ENCODE measurements around the gene FMNL2.

Gene FMNL2

DNA sequence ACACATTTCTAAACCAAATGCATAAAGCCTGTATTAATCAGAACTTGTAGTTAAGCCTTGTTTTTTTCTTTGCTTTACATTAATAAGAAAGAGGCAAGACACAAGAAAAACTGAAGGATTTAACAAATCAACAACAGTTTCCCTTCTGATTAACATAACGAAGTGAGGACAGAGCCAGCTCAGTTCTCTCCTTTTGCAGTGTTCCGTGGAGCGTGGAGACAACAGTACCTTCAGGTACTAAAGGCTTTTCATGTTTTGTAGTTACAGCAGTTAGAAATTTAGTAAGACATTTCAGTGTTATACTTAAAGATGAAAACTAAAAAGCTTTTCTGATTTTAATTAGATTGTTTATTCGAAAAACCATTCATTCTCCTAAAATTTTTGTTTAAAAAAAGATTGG is 115.2 kb downstream of the FMNL2 start:
- no peak for DNase-seq (ENCODE audit: low read depth)

DNA sequence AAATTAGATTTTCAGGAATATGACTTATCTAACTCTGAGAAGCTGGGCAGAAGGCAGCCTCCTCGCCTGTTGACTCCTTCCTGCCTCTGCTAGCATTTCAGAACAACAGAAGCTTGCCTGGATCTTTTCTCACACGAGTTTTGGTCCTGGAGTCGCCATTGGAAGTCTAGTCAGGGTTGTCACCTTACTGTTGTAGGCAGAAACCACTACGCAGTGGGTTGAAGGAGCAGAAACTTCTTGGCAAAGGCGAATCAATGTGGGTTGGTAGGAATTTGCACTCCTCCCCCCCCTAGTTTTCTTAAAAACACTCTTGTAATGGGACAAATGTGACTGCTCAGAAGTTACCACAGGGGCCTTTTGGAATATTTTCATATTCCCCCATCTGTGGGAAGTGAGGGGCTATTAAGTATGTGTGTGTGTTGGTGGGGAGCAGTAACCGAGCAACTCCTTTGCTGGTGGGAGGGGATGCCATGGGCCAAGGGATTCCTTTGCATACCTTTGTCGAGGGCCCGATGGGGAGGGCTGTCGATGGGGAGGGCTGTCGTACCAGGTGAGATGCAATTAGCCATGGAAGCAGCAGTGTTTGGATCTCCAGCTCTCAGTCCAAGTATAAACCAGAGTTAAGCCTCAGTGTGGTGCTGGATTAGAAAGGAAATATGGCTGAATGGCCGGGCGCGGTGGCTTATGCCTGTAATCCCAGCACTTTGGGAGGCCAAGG is 117.4 kb downstream of the FMNL2 start:
- no peak for DNase-seq (ENCODE audit: low read depth)

DNA sequence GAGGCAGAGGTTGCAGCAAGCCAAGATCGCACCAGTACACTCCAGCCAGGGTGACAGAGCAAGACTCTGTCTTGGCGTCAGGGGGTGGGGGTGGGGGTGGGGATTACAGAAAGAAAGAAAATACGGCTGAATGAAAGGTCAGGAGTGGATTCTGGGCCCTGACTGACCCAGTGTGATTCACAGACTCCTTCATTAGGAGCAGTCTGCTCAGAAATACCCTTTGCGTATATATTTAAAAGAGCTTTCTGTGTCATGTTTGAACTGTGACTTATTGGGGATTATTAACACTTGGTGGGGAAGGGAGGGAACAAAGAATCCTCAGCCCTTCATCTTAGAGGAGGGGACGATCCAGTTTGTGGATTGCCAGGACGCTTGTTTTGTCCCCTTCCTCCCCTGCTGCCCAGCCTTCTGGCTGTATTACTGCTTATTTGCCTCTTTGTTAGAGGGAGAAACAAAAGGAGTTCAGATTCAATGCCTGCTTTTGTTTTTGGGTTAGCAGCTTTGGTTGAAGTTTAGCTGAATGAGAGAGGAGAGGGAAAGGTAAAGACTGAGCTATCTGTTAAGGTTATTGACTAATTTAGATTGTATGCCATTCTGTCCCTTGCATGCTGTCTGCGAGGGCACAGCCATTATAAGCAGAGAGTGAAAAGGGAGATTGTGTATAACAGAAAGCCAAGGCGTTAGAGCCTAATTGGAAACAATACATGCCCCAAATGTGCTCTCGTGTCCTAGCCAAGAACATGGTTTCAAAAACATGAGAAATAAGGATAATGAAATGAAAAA is 118.3 kb downstream of the FMNL2 start:
- no peak for DNase-seq (ENCODE audit: low read depth)

DNA sequence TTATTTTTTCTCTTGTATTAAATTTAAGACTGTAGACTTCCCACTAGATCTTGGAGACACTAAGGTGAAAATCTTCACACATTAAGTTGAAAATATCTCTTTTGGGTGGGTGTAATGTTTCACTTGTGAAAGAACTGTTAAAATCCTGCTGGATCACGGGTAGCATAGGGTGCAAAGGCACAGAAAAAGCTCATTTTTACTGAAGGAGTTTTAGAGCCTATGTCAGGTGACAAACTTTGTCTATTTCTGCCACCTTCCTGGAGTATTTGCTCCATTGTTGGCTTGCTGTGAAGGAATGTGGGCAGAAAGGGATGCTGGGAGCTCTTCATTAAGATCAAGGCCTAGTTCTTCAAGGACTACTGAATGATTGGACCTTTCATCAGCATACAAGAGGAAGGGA is 119.4 kb downstream of the FMNL2 start:
- DNase-seq (ENCODE audit: low read depth): no peak

DNA sequence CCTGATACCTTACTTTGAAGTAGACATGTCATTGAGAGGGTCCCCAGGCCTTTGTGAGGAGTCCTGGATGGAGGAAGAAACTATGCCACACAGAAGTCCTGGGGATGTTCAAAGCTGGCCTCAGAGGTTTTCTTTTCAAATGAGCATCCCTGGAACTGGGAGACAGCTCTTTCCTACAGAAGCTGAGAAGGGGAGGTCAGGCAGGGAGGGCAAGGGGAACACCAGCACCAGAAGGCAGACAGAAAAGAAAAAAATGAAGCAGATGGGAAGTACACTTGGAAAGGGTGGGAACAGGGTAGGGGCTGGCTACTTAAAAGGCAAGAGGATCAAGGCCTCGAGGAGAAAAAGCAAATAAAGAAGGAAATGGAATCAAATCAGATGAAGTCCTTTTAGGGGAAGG is 120.0 kb downstream of the FMNL2 start:
- no peak for DNase-seq (ENCODE audit: low read depth)

DNA sequence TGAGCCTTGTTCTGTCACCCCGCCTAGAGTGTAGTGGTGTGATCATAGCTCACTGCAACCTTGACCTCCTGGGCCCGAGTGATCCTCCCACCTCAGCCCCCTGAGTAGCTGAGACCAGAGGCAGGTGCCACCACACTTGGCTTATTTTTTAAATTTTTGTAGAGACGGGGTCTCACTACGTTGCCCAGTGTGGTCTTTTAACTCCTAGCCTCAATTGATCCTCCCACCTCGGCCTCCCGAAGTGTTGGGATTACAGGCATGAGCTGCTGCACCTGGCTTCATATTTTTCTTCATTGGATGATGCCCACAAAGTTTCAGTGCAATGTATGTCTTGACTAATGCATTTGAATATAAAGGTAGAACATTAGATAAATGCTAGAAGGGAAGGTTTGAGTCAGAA is 120.8 kb downstream of the FMNL2 start:
- no peak for DNase-seq (ENCODE audit: low read depth)

DNA sequence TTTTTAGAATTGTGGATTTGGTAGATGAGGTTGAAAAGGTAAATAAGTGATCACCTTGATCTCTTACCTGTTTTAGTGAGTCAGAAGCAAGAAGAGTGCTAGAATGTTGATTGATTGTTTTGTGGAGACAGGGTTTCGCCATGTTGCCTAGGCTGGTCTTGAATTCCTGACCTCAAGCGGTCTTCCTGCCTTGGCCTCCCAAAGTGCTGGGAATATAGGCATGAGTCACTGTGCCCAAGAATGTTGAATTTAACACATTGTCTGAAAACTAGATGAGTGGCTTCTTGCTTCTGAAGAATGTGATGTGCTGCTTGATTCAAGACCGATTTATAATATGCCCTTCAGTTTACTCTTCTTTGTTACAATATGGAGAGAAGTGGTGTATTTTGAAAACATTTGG is 121.3 kb downstream of the FMNL2 start:
- DNase-seq (ENCODE audit: low read depth): peak; percentile 81

DNA sequence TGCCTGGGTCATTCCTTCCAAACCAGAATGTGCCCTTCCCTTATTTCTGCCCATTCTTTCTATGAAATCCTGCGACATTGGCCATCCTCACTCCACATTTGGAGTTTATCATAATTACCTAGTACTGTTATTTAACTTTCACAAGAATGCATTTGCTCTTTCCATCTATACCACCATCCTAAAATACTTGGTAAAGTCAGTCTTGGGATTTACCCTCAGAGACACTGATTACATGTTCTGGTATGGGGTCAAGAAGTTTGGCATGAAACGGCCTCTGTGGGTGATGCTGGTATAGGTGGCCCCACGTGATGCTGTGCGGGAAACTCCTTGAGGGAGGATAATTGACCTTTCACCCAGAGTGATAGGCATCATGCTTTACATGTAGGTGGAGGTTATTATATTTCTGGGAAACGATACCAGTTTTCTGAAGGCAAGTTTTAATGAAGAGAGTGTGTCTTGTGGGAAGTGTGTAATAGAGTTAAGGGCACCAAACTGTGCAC is 123.5 kb downstream of the FMNL2 start:
- DNase-seq (ENCODE audit: low read depth): no peak

DNA sequence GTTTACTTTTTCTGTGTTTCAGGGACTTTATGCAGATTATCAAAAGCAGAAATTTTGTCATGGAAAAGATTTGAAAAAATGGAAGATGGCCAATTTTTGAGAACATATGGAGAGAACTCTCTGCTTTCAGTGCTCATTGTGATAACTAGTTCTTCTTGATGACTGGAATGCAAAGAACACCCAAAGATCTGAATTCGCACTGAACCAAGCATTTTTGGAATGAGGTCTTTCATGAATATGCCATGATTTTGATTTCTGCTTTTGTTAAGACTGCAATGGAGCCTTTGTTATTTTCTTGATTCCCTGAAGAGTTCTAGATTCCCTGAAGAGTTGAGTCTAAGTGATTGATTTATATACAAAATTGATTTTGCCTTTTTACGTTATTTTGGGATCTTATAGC is 124.1 kb downstream of the FMNL2 start:
- DNase-seq (ENCODE audit: low read depth): no peak

DNA sequence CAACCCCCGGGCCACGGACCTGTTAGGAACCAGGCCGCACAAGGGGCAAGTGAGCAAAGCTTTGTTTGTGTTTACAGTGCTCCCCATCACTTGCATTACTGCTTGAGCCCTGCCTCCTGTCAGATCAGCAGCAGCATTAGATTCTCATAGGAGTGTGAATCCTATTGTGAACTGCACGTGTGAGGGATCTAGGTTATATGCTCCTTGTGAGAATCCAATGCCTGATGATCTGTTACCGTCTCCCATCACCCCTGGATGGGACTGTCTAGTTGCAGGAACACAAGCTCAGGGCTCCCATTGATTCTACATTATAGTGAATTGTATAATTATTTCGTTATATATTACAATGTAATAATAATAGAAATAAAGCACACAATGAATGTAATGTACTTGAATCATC is 125.6 kb downstream of the FMNL2 start:
- DNase-seq (ENCODE audit: low read depth): no peak

DNA sequence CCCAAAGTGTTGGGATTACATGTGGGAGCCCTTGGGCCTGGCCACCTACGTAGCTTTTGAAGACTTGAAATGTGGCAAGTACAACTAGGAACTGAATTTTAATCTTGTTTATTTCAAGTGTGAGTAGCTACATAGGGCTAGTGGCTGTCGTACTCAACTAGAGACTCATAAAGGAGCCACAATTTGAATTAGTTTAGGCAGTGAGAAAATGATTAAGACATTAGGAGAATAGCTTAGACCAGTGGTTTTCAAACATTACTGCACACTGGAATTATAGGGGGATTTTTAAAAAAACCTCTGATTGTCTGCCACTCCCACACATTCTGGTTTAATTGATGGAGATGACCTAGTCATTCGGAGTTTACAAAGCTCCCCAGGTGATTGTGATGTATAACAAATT is 127.1 kb downstream of the FMNL2 start:
- no peak for DNase-seq (ENCODE audit: low read depth)

DNA sequence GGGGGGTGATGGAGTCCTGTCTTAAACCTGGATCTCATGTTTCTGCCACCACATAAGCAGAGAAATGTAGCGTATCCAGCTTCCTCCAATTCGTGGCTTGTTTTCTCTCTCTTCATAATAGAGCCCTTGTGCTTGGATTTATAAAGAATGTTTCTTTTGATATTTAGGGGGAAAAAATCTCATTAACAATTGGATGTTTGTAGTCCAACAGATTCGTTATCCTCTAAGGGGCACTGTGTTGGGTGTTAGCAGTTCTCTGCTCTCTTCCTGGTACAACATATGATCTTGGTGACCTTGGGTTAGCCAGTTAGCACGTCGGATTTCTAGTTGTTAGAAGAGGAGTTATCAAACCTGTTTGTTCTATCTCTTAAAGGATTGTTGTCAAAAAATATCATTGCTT is 127.8 kb downstream of the FMNL2 start:
- DNase-seq (ENCODE audit: low read depth): no peak

DNA sequence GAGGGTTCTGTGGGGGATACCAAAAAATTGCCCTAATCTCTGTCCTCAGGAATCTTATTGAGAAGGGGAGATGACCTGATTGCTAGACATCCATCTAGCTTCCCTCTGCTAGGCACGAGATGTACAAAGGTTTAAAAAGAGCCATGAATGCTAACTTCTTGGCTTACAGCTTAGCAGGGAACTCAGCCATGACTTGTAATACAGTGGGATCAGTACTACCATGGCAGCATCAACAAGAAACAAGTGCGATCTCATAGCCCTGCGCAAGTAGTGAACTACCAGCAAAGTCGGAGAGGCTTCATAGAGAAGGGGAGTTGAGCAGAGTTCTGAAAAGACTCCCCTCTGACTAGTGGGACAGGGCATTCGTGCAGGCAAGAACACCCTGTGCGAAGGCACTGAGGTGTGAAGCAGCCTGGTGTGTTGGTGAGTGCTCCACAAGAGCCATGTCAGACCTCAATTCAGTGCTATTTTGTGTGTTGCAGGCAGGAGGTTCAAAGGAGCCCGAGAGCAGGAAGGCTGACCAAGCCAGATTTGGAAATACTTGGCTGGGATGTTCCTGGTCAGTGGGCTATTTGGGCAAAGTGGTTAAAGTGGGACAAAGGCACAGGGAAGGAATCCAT is 130.0 kb downstream of the FMNL2 start:
- no peak for DNase-seq (ENCODE audit: low read depth)

DNA sequence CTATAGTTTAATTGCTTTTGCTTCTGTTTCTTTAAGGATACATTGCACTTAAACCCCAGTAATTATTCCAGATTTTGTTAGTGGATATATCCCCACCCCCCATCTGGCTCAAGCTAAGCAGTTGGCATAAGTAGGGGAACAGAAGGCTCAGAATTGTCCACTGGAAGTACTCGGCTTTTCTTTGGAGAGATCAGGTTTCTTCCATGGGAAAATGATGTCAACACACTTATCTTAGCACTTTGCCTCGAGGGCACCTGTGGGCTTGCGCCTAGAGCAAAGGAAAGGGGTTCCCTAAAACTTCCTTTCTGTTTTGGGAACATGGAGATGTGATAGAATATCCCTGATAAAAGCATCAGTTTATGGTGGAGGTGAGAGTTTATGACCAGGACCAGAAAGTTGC is 130.6 kb downstream of the FMNL2 start:
- DNase-seq (ENCODE audit: low read depth): no peak

DNA sequence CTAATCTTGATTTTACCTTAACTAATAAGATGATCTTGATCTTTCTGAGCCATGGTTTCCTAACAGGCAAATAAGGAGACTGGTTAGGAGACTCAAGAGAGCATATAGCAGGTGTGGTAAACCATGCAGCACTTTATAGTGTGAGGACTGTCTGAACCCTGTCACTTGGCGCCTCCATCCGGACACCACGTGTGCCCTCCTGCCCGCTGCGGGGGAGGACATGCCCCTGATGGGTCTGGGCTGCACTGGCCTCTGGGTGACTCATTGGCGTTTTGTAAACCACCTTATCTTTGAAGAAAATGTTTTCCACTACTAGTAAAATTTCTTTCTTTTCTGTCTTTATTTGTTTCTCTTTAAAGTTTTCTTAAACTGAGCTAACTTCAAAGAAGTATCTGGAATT is 131.1 kb downstream of the FMNL2 start:
- DNase-seq (ENCODE audit: low read depth): peak; percentile 32

DNA sequence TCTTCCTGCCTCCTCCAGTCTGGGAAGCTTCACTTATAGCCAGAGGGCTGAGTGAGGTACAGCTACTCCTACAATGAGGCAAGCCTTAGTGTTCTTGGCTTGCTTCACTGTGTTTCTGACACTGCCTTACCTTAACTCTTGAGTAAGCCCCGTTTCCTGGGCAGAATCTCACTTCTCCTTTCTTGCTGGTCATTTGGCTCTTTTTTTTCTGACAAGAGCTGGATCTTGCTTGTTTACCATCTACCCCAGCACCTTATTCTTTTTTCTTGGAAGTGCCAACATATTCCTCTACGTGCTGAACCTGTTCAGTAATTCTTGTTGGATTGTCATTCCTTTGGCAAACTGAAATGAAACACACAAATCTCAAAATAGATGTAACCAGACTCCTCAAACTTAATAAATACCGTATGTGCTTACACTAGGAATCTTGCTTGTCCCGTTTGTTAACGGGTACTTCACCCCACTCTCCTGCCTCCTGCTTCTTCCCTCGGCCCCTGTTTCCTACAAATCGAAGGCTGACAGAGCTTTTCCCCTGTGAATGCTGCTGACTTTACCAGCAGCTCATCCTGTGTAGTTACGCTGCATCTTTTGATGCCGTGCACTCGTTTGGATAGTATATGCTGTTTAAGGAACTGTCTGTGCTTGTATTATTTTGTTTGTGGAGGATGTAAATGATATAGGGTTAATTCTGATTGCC is 132.2 kb downstream of the FMNL2 start:
- DNase-seq (ENCODE audit: low read depth): peak; percentile 35

DNA sequence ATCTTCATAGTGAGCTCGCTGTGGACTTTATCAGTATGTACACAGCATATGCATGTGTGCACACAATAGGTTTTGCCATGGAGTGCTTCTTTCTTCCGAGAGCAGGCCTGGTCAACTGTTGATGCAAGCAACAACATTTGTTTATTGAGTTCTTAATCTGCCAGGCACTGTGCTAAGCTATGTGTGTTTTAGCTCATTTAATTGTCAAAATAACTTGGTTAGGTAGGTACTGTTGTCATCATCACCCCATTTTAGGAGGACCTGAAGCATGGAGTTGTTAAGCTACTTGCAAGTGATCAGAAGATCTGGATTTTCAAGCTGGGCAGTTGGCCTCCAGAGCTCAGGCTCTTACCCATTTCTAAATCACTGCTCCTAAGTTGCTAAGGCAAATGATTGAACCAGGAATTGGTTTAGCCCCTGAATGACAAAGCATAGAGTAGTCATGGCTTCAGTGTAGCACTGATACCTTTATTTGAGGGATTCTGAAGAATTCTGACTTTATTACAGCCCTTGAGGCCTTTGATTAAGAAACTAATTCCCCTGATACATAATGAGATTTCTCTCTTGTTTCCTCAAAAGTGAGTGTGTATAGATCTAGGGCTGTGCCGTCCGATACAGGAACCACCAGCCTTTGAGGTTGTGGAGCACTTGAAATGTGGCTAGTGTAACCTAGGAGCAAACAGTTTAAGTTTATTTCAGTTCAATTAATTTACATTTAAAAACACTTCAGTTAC is 132.9 kb downstream of the FMNL2 start:
- no peak for DNase-seq (ENCODE audit: low read depth)

DNA sequence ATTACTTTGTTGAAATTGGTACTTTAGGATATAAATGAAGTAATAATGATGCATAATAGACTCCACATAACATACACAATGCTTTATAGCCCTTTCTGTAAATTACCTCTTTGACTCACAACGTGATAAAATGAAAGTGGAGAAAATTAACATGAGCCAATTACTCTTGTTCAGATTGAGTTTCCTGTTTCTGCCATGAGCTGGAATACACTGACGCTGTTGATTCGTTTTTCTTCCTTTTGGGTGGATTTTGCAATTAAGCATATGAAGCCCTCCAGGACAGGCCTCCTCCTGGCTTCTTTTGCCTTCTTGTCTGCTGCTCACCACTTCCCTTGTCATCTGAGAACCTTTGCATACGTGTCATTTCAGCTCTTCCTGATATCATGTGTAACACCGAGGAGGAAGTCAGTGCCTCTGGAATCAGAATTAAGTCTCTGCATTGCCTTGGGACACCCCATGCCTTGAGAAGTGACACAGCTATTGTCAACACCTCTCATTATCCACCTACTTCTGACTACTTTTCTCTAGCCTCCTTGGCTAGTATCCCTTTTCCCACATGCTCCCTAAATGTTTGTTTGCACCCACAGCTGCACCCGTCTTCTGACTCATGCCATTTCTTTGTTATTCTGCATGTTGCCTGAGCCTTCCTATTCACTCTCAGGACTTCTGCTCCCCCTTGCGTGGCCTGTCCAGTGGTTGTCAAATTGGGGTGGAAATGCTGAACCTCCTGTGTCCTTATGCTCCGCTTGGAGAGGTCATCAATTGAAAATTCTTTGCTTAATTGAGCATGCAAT is 134.1 kb downstream of the FMNL2 start:
- DNase-seq (ENCODE audit: low read depth): peak; percentile 18

DNA sequence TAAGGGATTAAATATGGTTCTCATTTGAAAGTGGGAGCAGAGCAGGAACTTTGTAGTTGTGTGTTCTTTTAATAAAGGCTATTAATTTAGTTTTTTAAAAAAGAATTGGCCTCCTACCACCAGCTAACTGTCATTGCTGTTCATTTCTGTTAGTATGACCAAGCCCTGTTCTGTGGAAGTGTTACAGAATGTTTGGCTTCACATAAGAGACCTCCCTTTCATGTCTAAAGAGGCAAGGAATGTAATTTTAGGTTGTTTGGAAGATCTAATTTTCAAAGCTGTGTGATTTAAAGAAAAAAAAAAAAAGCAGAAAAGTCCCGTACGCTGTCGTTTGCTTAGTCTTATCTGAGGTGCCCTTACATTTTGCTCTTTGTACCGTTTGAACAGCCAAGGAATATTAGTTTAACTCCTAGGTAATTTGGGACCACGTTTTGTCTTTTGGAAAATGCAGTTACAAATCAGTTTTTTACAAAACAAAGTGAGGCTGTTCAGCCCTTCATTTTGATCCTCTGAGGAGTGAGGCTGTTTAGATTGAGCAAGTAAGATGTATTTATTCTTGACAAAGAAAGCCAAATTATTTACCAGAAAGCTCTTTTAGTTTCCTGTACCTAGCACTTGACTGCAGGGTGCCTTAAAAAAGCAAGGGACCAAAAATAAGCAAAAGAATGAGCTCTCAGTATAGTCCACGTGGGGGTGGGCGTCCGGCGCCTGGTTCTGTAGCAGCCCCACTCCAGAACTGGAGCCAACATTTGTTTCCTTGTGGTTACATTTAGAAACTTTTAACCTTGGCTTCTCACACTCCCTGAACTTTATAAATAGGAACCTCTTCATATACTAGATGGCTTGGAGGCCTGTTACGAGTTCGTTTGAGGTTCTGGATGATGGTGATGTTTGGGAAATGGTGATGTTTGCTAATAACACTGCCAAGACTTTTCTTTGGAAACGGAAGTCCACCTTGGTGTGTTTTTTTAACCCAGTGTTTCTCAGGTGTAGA is 136.2 kb downstream of the FMNL2 start:
- no peak for DNase-seq (ENCODE audit: low read depth)

DNA sequence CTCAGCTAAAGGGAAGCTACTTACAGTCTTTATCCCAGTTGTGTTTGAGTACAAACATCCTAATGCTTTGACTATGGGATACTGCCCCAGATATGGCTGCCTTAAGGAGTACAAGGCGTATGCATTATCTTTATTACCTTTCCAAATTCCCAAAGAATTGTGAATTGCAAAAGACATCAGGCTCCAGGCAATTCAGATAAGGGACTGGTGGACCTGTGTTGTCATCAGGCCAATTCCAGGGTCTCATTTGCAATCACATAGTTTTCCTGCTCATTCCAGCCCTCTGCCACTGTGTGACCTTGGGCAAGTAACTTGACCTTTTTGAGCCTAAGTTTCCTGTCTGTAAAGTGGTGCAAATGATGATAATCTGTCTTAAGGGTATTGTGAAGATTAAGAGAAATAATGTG is 137.5 kb downstream of the FMNL2 start:
- DNase-seq (ENCODE audit: low read depth): no peak

Measured in EH (cell line).